Activated naive CD8-positive, alpha-beta T cell treated with anti-CD3 and anti-CD28 coated beads, Interleukin-2, amount 10 ng/mL, durations not matched to agents 7 days and 5 days (primary cell): ENCODE data around the gene ZNF747. TPM values are rescaled to one million over a fixed set of nuclear protein-coding genes. Genes with fewer than 3 reads are reported as not detected.
A peak's percentile ranks its signal among the peaks of the same experiment; 100 is the strongest.
"Not testable (repeated sequence)": the region's sequence is repeated elsewhere in the genome, so short reads cannot be mapped to it uniquely, and the experiment has no call there.

ENCODE experiments used
- ATAC-seq: fragments of 150-1000 bp; cut with Tn5 transposase; one replicate; pipeline ENCODE4 v1.10.0; 2021; ENCODE audit warnings: low read depth, moderate library complexity
- POLR2A ChIA-PET: fragments of 350-600 bp; sonication (Branson Sonifier 250); formaldehyde crosslinking; loops from one replicate; lab custom pipeline; 2021; ENCODE audit warnings: antibody characterized with exemption; lab: Charles Lee
- DNase-seq: peaks from one replicate; pipeline ENCODE4 v3.0.0; 2021
- H3K27ac Mint-ChIP-seq: one replicate; pipeline ENCODE4 v1.8.0; 2022; ENCODE audit warnings: mild to moderate bottlenecking, mixed read lengths
- H3K27me3 Mint-ChIP-seq: one replicate; pipeline ENCODE4 v1.8.0; 2022; ENCODE audit warnings: mild to moderate bottlenecking, moderate library complexity, mixed read lengths
- H3K36me3 Mint-ChIP-seq: one replicate; pipeline ENCODE4 v1.8.0; 2021; ENCODE audit warnings: mild to moderate bottlenecking, mixed read lengths
- H3K4me1 Mint-ChIP-seq: one replicate; pipeline ENCODE4 v1.8.0; 2021; ENCODE audit warnings: mixed read lengths
- H3K4me3 Mint-ChIP-seq: one replicate; pipeline ENCODE4 v1.8.0; 2022; ENCODE audit warnings: mild to moderate bottlenecking, moderate library complexity, mixed read lengths
- H3K9me3 Mint-ChIP-seq: one replicate; pipeline ENCODE4 v1.8.0; 2021; ENCODE audit warnings: mixed read lengths
- total RNA-seq, 2 experiments: library from RNA; stranded (reverse); gene quantifications; one replicate each; pipeline ENCODE4 v1.2.3, GENCODE V29; 2021

The ZNF747 gene
- total RNA-seq, 2 experiments from 2014 or later = 11.9 to 12.5 TPM

GRCh38 chr16:30526823-30527634 lies 7.6 kb downstream of the ZNF747 start:
- peaks cover 7% of the 10 kb centered on the region for H3K36me3 Mint-ChIP-seq
- peak overlapping the region; percentile 76 for H3K4me3 Mint-ChIP-seq
- peaks cover 21% of the 10 kb centered on the region for H3K4me1 Mint-ChIP-seq
- H3K27ac Mint-ChIP-seq = peak overlapping the region; percentile 83
- H3K27me3 Mint-ChIP-seq = no peaks in the 10 kb centered on the region
- no peaks in the 10 kb centered on the region for H3K9me3 Mint-ChIP-seq
- POLR2A ChIA-PET = interaction anchor here (0.5 to 1.9 kb wide), 14 partner anchors 9 to 639 kb away, joined by 3 to 15 read pairs (median 6); partner anchors contain the start of genes DCTPP1, SEPTIN1, ZNF688 and ZNF771
- ATAC-seq = peak; percentile 88
- peak; percentile 95 for DNase-seq

- Mint-ChIP-seq H3K27me3 (no peaks in the 10 kb centered on the region), H3K4me1 (peaks cover 23% of the 10 kb centered on the region), H3K27ac (peak within 1 kb of the TSS; percentile 83), H3K9me3 (no peaks in the 10 kb centered on the region), H3K4me3 (peak within 1 kb of the TSS; percentile 82), H3K36me3 (peaks cover 10% of the 10 kb centered on the region)
- POLR2A ChIA-PET = interaction anchor here (0.5 to 1.9 kb wide), 12 partner anchors 9 to 144 kb away, joined by 3 to 15 read pairs (median 6); partner anchors contain the start of genes DCTPP1, SEPTIN1, ZNF688 and ZNF771
- peak; percentile 73 for DNase-seq
- ATAC-seq = peak; percentile 10
These were observed 8.4 kb downstream of the ZNF747 start, which contains the start of gene ZNF768 for GRCh38 chr16:30526137-30526822. TSS of gene ZNF768 (minus strand) at chr16:30526566. CDS start at chr16:30526413, 153 bp downstream.

DNA sequence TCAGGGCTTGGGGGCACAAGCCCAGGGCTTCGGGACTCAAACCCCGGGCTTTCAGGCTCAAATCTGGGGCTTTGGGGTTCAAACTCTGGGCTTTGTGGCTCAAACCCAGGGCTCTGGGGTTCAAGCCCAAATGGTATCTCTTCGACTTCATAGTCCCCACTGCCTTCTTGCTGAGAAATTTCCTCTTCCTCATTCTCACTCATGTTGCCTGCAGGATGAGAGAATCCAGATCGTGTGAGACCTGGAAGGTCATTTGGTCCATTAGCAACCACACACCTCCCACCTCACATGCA lies 8.9 kb downstream of the ZNF747 start:
- H3K27me3 Mint-ChIP-seq = no peaks in the 10 kb centered on the region
- POLR2A ChIA-PET = interaction anchor here (0.5 to 1.9 kb wide), 4 partner anchors 10 to 108 kb away, joined by 3 to 8 read pairs (median 8); partner anchors contain the start of gene DCTPP1
- peaks cover 21% of the 10 kb centered on the region for H3K4me1 Mint-ChIP-seq
- peak overlapping the region; percentile 82 for H3K4me3 Mint-ChIP-seq
- DNase-seq (no peak), ATAC-seq (no peak)
- H3K27ac Mint-ChIP-seq = no peak overlapping the region
- peaks cover 10% of the 10 kb centered on the region for H3K36me3 Mint-ChIP-seq
- no peaks in the 10 kb centered on the region for H3K9me3 Mint-ChIP-seq

- DNase-seq = no peak
- H3K4me1 Mint-ChIP-seq = peaks cover 19% of the 10 kb centered on the region
- H3K4me3 Mint-ChIP-seq = no peak overlapping the region
- H3K9me3 Mint-ChIP-seq = no peaks in the 10 kb centered on the region
- POLR2A ChIA-PET = interaction anchor here (1.4 to 1.8 kb wide), 5 partner anchors 11 to 95 kb away, joined by 4 to 8 read pairs (median 5); partner anchors contain the start of genes DCTPP1, ZNF688 and ZNF764
- peak overlapping the region; percentile 30 for H3K27ac Mint-ChIP-seq
- no peak for ATAC-seq
- peaks cover 16% of the 10 kb centered on the region for H3K36me3 Mint-ChIP-seq
- H3K27me3 Mint-ChIP-seq = no peaks in the 10 kb centered on the region
These were observed 9.8 kb downstream of the ZNF747 start for GRCh38 chr16:30524575-30525568.

DNA sequence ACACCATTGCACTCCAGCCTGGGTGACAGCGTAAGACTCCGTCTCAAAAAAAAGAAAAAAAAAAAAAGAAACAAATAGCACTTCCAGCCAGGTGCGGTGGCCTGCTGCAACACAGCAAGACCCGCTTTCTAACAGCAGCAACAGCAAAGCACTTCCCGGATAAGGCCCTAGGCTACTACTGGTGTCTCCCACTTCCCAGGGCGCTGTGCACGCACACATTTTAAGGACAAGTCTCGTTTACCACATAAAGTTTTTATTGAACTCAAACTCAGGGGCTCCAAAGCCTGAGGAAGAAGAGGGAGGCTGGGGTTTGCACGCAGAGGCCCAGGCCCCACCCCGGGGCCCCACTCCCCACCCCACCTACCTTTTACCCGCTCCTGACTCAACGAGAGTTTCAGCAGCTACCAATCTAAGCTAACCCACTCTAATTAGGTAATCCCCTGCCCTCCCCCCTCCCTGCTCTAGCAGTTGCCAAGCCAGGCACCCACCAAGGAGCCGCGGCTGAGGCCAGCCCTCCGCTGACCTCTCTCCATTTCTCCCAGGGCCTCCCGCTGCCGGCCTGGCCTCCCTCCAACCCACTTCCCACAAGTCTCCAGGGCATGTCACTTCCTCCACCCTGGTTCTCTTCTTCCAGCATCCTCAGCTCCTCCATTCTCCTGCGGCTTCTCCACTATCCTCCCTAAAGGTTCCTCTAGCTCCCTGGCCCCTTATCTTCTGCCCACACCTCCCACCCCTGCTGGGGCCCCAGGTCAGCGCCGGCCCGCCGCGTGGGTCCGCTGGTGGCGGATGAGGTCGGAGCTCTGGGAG lies 10.7 kb downstream of the ZNF747 start:
- DNase-seq (no peak), ATAC-seq (no peak)
- POLR2A ChIA-PET = interaction anchor here (1.4 to 1.8 kb wide), 5 partner anchors 12 to 94 kb away, joined by 4 to 8 read pairs (median 5); partner anchors contain the start of genes DCTPP1, ZNF688 and ZNF764
- H3K27me3 Mint-ChIP-seq = no peaks in the 10 kb centered on the region
- peaks cover 24% of the 10 kb centered on the region for H3K36me3 Mint-ChIP-seq
- H3K9me3 Mint-ChIP-seq = no peaks in the 10 kb centered on the region
- peaks cover 26% of the 10 kb centered on the region for H3K4me1 Mint-ChIP-seq
- H3K4me3 Mint-ChIP-seq = no peak overlapping the region
- H3K27ac Mint-ChIP-seq = no peak overlapping the region

DNA sequence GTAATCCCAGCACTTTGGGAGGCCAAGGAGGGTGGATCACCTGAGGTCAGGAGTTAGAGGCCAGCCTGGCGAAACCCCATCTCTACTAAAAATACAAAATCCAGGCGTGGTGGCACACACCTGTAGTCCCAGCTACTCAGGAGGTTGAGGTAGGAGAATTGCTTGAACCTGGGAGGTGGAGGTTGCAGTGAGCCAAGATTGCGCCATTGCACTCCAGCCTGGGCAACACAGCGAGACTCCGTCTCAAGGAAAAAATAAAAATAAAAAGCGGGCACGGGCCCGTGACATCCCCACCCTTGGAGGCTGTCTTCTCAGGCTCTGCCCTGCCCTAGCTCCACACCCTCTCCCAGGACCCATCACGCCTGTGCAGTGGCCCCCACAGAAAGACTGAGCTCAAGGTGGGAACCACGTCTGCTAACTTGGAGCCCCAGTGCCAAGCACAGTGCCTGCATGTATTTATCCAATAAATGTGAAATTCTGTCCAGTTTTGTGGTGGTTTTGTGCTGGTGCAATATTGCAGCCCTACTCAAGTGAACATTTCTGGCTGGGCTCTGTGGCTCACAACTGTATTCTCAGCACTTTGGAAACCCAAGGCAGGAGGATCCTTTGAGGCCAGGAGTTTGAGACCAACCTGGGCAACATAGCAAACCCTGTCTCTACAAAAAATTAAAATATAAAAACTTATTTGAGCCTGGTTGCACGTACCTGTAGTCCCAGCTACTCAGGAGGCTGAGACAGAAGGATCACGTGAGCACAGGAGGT lies 11.8 kb downstream of the ZNF747 start:
- POLR2A ChIA-PET = interaction anchor here (0.5 to 1.5 kb wide), 9 partner anchors 9 to 89 kb away, joined by 3 to 8 read pairs (median 3); no protein-coding TSS in a partner anchor
- not testable (repeated sequence) for ATAC-seq, DNase-seq, H3K27me3 Mint-ChIP-seq, H3K4me3 Mint-ChIP-seq, H3K9me3 Mint-ChIP-seq
- H3K36me3 Mint-ChIP-seq = peaks cover 29% of the 10 kb centered on the region
- H3K27ac Mint-ChIP-seq = peak overlapping the region; percentile 76
- H3K4me1 Mint-ChIP-seq = peaks cover 29% of the 10 kb centered on the region

DNA sequence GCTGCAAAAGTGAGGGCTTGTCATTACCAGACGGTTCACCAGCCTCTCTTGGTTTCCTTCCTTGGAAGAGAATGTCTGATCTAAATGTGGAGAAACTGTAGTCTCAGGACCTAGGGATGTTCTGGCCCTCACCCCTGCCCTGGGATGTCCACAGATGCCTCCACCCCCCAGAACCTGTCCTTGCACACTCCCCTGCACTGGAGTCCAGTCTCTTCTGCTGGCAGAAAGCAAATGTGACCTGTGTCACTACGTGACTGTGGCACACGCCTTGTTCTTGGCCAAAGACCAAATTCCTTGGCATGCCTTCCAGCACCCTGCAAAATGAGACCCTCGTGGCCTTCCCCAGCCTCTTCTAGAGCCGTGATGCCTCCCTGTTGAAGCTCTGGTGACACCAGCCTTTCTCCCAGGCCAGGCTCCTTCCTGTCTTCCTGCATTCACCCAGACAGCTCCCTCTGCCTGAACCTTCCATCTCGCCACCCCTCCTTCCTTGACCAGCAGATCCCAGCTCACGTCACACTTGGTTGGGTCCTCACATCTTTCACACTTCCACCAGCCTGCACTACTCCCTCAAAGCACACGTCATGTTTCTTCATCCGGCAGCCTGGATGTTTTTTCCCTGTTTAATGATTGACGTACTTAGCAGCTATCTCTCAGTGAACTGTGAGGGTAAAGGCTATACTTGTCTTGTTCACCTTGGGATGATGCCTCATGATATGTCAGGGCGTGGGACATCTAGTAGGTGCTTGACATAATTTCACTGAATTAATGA lies 12.6 kb downstream of the ZNF747 start:
- POLR2A ChIA-PET = interaction anchor here (0.5 to 1.5 kb wide), 7 partner anchors 8 to 90 kb away, joined by 3 to 8 read pairs (median 4); no protein-coding TSS in a partner anchor
- Mint-ChIP-seq H3K9me3 (no peaks in the 10 kb centered on the region), H3K4me1 (peaks cover 27% of the 10 kb centered on the region), H3K27me3 (no peaks in the 10 kb centered on the region), H3K4me3 (no peak overlapping the region), H3K36me3 (peaks cover 32% of the 10 kb centered on the region), H3K27ac (peak overlapping the region; percentile 76)
- DNase-seq (no peak), ATAC-seq (no peak)

DNA sequence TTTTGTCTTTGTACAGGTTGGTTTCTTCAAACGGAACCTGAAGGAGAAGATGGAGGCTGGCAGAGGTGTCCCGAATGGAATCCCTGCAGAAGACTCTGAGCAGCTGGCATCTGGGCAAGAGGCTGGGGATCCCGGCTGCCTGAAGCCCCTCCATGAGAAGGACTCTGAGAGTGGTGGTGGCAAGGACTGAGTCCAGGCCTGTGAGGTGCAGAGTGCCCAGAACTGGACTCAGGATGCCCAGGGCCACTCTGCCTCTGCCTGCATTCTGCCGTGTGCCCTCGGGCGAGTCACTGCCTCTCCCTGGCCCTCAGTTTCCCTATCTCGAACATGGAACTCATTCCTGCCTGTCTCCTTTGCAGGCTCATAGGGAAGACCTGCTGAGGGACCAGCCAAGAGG lies 13.2 kb downstream of the ZNF747 start:
- no peak for ATAC-seq
- Mint-ChIP-seq H3K27me3 (no peaks in the 10 kb centered on the region), H3K4me1 (peaks cover 30% of the 10 kb centered on the region), H3K4me3 (no peak overlapping the region), H3K9me3 (no peaks in the 10 kb centered on the region), H3K36me3 (peaks cover 35% of the 10 kb centered on the region), H3K27ac (peak overlapping the region; percentile 76)
- no peak for DNase-seq
- POLR2A ChIA-PET = no interaction called here

DNA sequence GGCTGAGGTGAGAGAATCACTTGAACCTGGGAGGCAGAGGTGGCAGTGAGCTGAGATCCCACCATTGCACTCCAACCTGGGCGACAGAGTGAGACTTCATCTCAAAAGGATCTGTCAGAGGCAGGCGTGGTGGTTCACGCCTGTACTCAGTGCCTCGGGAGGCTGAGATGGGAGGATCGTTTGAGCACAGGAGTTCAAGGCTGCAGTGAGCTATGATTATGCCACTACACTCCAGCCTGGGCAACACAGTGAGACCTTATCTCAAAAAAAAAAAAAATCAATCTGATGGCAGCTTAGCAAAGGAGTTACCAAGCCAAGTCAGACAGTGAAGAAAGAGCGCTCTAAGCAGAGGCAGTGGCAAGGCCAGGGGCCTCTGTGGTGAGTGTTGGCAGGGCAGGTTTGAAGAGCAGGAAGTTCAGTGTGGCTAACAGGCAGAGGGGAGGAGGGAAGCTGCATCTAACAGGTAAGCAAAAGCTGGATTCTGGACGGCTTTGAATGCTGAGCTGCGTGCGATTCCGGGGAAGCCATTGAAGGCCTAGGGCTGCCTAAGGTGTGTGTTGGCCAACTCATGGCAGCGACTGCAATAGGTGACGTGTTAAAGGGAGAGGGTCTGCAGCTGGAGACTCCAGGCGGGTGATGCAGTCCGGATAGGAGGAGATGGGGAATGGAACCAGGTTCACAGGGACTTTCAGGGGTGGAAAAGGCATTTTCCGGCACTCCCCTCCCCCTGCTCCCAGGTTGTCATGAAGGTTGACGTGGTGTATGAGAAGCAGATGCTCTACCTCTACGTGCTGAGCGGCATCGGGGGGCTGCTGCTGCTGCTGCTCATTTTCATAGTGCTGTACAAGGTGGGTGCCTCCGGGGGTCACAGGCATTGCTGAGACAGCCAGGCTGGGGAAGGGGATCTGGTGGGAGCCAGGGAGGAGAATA lies 15.3 kb downstream of the ZNF747 start:
- Mint-ChIP-seq H3K4me3 (no peak overlapping the region), H3K36me3 (peaks cover 46% of the 10 kb centered on the region), H3K9me3 (no peaks in the 10 kb centered on the region), H3K27me3 (no peaks in the 10 kb centered on the region), H3K4me1 (peaks cover 32% of the 10 kb centered on the region), H3K27ac (peak overlapping the region; percentile 68)
- POLR2A ChIA-PET = interaction anchor here (0.6 to 3.5 kb wide), 8 partner anchors 9 to 90 kb away, joined by 3 to 18 read pairs (median 4); partner anchors contain the start of genes DCTPP1, ZNF747 and ZNF785
- peak; percentile 63 for ATAC-seq
- no peak for DNase-seq

GRCh38 chr16:30518552-30518951 lies 16.1 kb downstream of the ZNF747 start:
- Mint-ChIP-seq H3K9me3 (no peaks in the 10 kb centered on the region), H3K27ac (peak overlapping the region; percentile 68), H3K4me3 (no peak overlapping the region), H3K36me3 (peaks cover 49% of the 10 kb centered on the region), H3K27me3 (no peaks in the 10 kb centered on the region), H3K4me1 (peaks cover 30% of the 10 kb centered on the region)
- ATAC-seq = no peak
- DNase-seq = no peak
- POLR2A ChIA-PET = interaction anchor here (0.6 to 3.5 kb wide), 9 partner anchors 8 to 91 kb away, joined by 3 to 18 read pairs (median 4); partner anchors contain the start of genes DCTPP1, ZNF747 and ZNF785
